ENCODE results near the gene REV3L. TPM values are rescaled to one million over a fixed set of nuclear protein-coding genes. Genes with fewer than 3 reads are reported as not detected.

REV3L gene
- total RNA-seq, 1 experiment from 2014 or later = 6.6 TPM

DNA sequence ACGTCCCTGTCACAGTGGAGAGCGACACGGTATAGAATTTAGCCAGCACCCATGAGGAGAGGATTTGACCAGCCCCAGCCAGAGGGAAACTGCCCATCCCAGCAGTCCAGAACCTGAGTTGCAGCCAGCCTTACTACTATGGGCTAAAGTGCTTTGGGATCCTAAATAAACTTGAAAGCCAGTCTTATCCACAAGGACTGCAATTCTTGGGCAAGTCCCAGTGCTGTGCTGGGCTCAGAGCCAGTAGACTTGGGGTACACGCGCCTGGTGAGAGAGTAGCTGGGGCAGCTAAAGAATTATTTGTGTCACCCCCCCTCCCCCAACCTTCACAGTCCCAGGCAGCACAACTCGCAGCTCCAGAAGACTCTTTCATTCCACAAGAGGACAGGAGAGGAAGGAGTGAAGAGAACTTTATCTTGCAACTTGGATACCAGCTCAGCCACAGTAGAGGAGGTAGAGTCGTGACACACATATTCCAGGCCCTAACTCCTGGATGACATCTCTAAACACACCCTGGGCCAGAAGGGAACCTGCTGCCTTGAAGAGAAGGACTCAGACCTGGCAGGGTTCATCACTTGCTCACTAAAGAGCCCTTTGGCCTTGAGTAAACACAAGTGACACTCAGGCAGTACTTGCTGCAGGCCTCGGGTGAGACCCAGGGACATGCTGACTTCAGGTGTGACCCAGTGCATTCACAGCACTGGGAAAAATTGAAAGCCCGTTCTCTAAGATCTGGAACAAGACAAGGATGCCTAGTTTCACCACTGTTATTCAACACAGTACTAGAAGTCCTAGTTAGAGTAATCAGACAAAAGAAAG, 100.3 kb downstream of the REV3L start:
- H3K9me3 ChIP-seq = no peaks in the 10 kb centered on the region
- peaks cover 22% of the 10 kb centered on the region for H3K36me3 ChIP-seq
- H3K27me3 ChIP-seq = no peaks in the 10 kb centered on the region
- no peak overlapping the region for H3K4me3 ChIP-seq
- DNase-seq = no peak

DNA sequence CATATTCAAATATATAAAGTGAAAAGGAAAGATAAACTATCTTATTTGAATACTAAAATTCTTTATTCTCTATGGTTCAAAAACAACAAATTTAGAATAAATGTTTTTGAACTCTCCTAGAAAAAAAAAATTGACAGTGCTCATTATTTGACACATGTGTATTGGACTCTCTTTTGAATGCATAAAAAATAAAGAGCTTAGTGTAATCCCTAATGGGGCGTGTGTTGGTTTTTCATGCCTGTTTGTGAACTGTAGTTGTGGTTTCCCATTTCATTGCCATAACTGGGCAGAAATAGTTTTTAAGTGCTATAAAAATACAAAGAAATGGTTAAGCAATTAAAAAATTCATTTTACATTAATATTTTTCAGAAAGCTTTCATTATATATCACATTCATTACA, 101.3 kb downstream of the REV3L start:
- H3K36me3 ChIP-seq = peaks cover 14% of the 10 kb centered on the region
- no peaks in the 10 kb centered on the region for H3K27me3 ChIP-seq
- H3K4me3 ChIP-seq = no peak overlapping the region
- no peak for DNase-seq
- H3K9me3 ChIP-seq = no peaks in the 10 kb centered on the region

DNA sequence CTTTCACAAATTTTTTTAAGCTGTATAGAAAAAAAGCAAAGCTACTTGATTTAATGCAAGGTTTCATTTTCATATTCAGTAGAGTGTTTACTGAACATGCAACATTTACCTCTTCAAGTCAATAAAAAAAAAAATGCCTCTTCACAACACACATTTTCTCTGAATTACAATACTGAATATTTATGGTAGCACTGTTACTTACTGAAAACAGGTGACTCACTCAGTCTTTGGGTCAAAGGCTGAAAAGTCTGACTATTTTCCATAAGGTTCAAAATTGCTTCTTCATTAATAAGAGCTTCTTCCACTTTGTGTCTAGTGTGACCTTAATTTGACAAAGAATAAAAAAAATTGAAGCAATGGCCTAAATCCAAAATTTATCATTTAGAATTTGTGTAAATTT, 101.9 kb downstream of the REV3L start:
- H3K36me3 ChIP-seq = peaks cover 19% of the 10 kb centered on the region
- no peaks in the 10 kb centered on the region for H3K27me3 ChIP-seq
- H3K9me3 ChIP-seq = no peaks in the 10 kb centered on the region
- H3K4me3 ChIP-seq = no peak overlapping the region
- DNase-seq = no peak

GRCh38 chr6:111379831-111380230, 103.2 kb downstream of the REV3L start:
- no peaks in the 10 kb centered on the region for H3K27me3 ChIP-seq
- no peaks in the 10 kb centered on the region for H3K9me3 ChIP-seq
- peaks cover 20% of the 10 kb centered on the region for H3K36me3 ChIP-seq
- DNase-seq = no peak
- H3K4me3 ChIP-seq = no peak overlapping the region

GRCh38 chr6:111379302-111379701, 103.7 kb downstream of the REV3L start:
- no peaks in the 10 kb centered on the region for H3K9me3 ChIP-seq
- peaks cover 16% of the 10 kb centered on the region for H3K36me3 ChIP-seq
- H3K4me3 ChIP-seq = no peak overlapping the region
- DNase-seq = no peak
- H3K27me3 ChIP-seq = no peaks in the 10 kb centered on the region

GRCh38 chr6:111377558-111378120, 105.4 kb downstream of the REV3L start:
- no peak overlapping the region for H3K4me3 ChIP-seq
- H3K36me3 ChIP-seq = peaks cover 23% of the 10 kb centered on the region
- DNase-seq = no peak
- H3K9me3 ChIP-seq = no peaks in the 10 kb centered on the region
- H3K27me3 ChIP-seq = no peaks in the 10 kb centered on the region

GRCh38 chr6:111367393-111368088, 115.5 kb downstream of the REV3L start:
- Histone ChIP-seq H3K27me3 (no peaks in the 10 kb centered on the region), H3K9me3 (no peaks in the 10 kb centered on the region), H3K36me3 (peaks cover 15% of the 10 kb centered on the region), H3K4me3 (no peak overlapping the region)
- DNase-seq = no peak

GRCh38 chr6:111361648-111362047, 121.4 kb downstream of the REV3L start:
- H3K4me3 ChIP-seq = no peak overlapping the region
- no peaks in the 10 kb centered on the region for H3K9me3 ChIP-seq
- no peaks in the 10 kb centered on the region for H3K27me3 ChIP-seq
- DNase-seq = peak; percentile 26
- H3K36me3 ChIP-seq = peaks cover 1% of the 10 kb centered on the region

DNA sequence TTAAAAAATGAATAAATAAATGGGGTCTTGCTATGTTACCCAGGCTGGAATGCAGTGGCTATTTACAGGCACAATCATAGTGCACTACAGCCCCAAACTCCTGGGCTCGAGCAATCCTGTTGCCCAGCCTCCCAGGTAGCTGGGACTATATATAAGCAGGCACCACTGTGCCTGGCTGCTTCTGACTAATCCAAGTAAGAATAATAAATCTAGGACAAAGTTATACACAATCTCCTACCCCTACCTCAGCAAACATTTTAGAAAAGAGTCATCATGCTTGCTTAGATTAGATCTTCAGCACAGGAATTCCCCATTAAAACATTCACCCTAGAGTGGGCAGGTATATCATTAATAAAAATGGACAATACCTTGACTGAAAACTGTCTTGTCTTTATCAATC, 124.6 kb downstream of the REV3L start:
- peaks cover 9% of the 10 kb centered on the region for H3K36me3 ChIP-seq

DNA sequence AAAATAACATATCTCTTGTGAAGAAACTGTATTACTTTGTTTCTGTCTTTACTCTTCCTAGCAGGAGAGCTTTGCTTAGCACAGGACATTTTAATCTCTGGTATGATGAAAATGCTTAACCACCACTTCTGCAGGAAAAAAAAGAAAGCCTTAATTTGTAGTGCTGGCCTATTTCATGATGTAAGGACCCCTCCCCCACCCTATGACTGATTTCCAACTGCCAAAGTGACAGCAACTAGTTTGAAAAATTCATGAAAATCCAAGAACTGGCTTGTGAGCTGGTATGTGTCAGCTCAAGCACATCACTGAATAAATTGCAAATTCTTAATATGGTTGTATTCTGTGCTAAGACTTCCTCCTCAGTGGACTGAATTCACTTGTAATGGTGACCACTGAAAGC, 125.3 kb downstream of the REV3L start:
- Histone ChIP-seq H3K36me3 (peaks cover 9% of the 10 kb centered on the region), H3K4me3 (no peak overlapping the region), H3K9me3 (no peaks in the 10 kb centered on the region), H3K27me3 (no peaks in the 10 kb centered on the region)
- no peak for DNase-seq

More for the DNA sequence above, 124.6 kb downstream of the REV3L start:
- H3K27me3 ChIP-seq = no peaks in the 10 kb centered on the region
- no peaks in the 10 kb centered on the region for H3K9me3 ChIP-seq
- no peak overlapping the region for H3K4me3 ChIP-seq
- DNase-seq = no peak

- Histone ChIP-seq H3K4me3 (no peak overlapping the region), H3K9me3 (no peaks in the 10 kb centered on the region), H3K27me3 (no peaks in the 10 kb centered on the region), H3K36me3 (peaks cover 9% of the 10 kb centered on the region)
- no peak for DNase-seq
Measured at GRCh38 chr6:111356551-111356950, 126.5 kb downstream of the REV3L start.

GRCh38 chr6:111354758-111355555, 128.1 kb downstream of the REV3L start:
- Histone ChIP-seq H3K36me3 (peaks cover 9% of the 10 kb centered on the region), H3K4me3 (no peak overlapping the region), H3K9me3 (no peaks in the 10 kb centered on the region), H3K27me3 (no peaks in the 10 kb centered on the region)
- no peak for DNase-seq

DNA sequence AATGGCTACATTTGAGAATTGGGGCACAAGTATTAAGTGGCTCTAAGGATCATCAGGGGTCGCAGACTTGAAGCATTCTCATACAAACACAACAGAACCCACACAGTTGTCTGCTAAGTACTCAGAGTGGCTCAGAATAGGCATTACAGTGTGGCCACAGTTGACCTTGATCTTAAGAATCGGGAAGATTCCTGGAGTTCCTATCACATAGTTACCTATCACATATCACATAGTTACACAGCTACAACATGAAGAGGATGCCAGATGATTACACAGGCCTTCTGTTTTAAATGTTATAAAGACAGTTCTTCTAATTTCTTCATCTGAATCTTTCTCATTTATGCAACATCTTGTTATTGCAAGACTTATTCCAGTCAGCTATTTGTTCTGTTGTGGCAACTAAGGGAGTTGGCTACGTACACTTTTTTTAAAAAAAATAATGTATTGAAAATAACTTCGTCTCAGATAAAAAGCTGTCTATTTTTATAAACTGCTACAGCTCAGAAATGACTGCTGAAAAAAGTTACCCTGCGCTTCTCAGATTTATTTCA, 129.0 kb downstream of the REV3L start:
- H3K27me3 ChIP-seq = no peaks in the 10 kb centered on the region
- peaks cover 9% of the 10 kb centered on the region for H3K36me3 ChIP-seq
- no peak for DNase-seq
- no peak overlapping the region for H3K4me3 ChIP-seq
- H3K9me3 ChIP-seq = no peaks in the 10 kb centered on the region

DNA sequence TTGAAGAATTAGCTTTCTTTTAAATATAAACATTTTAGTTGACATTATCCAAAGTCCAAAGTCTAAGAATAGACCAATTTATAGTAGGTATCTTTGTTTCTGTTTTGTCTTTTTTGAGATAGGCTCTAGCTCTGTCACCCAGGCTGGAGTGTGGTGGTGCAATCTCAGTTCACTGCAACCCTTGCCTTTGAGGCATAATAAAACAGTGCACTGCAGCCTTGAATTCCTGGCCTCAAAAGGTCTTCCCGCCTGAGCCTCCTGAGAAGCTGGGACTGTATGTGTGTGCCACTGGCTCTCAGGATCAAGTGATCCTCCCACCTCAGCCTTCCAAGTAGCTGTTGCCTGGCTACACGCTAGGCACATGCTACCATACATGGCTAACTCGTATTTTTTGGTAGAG, 135.4 kb downstream of the REV3L start:
- Histone ChIP-seq H3K9me3 (no peaks in the 10 kb centered on the region), H3K4me3 (no peak overlapping the region), H3K27me3 (no peaks in the 10 kb centered on the region), H3K36me3 (peaks cover 23% of the 10 kb centered on the region)
- DNase-seq = no peak

GRCh38 chr6:111342913-111343312, 140.1 kb downstream of the REV3L start:
- Histone ChIP-seq H3K36me3 (peaks cover 23% of the 10 kb centered on the region), H3K4me3 (no peak overlapping the region), H3K27me3 (no peaks in the 10 kb centered on the region), H3K9me3 (no peaks in the 10 kb centered on the region)
- no peak for DNase-seq

DNA sequence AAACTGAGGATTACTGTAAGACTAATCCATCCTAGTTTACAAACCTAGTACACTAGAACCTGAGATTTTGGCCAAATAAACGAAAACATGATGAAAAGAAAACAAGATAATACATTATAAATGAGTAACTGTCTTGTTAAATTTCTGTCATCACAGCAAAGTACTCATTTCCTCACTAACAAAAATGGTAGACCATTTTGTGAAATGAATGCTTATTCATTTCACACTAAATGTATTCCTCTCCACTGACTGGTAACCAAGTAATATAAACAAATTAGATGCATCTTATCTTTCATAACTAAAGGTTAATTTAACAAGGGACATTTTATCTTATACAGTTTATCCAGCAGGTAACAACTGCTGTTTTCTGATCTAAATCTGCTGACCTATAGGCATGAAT, 143.7 kb downstream of the REV3L start:
- H3K27me3 ChIP-seq = no peaks in the 10 kb centered on the region
- no peaks in the 10 kb centered on the region for H3K9me3 ChIP-seq
- H3K36me3 ChIP-seq = peaks cover 17% of the 10 kb centered on the region
- H3K4me3 ChIP-seq = no peak overlapping the region
- DNase-seq = no peak

- Histone ChIP-seq H3K27me3 (no peaks in the 10 kb centered on the region), H3K4me3 (no peak overlapping the region), H3K36me3 (peaks cover 12% of the 10 kb centered on the region), H3K9me3 (no peaks in the 10 kb centered on the region)
- DNase-seq = no peak
Measured at GRCh38 chr6:111338843-111339242, 144.2 kb downstream of the REV3L start.
